WTC11 (cell line): ENCODE measurements around the gene AIMP2. TPM values are rescaled to one million over a fixed set of nuclear protein-coding genes. Genes with fewer than 3 reads are reported as not detected.
A peak's percentile ranks its signal among the peaks of the same experiment; 100 is the strongest.

Source experiments
- ATAC-seq: fragments of 200-7000 bp; cut with Tn5 transposase; 2 replicates; pipeline ENCODE4 v1.10.0; 2021; ENCODE audit warnings: mild to moderate bottlenecking, moderate library complexity
- Bru-seq: library from RNA; stranded (reverse); fragments of 400-500 nt; gene quantifications from one replicate; lab custom pipeline; 2021; lab: Mats Ljungman, UMichigan
- CTCF ChIA-PET: fragments of 300-600 bp; sonication (Branson Sonifier 250); formaldehyde crosslinking; loops from one replicate; lab custom pipeline; 2021; ENCODE audit warnings: antibody characterized with exemption; lab: Charles Lee
- POLR2A ChIA-PET: fragments of 350-600 bp; sonication (Branson Sonifier 250); formaldehyde crosslinking; loops from one replicate; lab custom pipeline; 2021; ENCODE audit warnings: antibody characterized with exemption; lab: Charles Lee
- DNase-seq: peaks from one replicate; pipeline ENCODE4 v3.0.0; 2021; ENCODE audit warnings: low spot score
- H3K27ac Mint-ChIP-seq: 2 replicates; pipeline ENCODE4 v1.8.0; 2021; ENCODE audit warnings: mixed read lengths
- H3K27me3 Mint-ChIP-seq: 2 replicates; pipeline ENCODE4 v1.8.0; 2021; ENCODE audit warnings: low read depth, mild to moderate bottlenecking, moderate library complexity, mixed read lengths
- H3K36me3 Mint-ChIP-seq: 2 replicates; pipeline ENCODE4 v1.8.0; 2021; ENCODE audit warnings: mixed read lengths
- H3K4me1 Mint-ChIP-seq: 2 replicates; pipeline ENCODE4 v1.8.0; 2022; ENCODE audit warnings: mixed read lengths
- H3K4me3 Mint-ChIP-seq: 2 replicates; pipeline ENCODE4 v1.8.0; 2021; ENCODE audit warnings: mild to moderate bottlenecking, moderate library complexity, mixed read lengths
- H3K9me3 Mint-ChIP-seq: 2 replicates; pipeline ENCODE4 v1.8.0; 2021; ENCODE audit warnings: mixed read lengths
- ATF2 ChIP-seq: sonication (generic); formaldehyde crosslinking; IDR thresholded peaks from 2 replicates; pipeline ENCODE4 v1.8.1; 2022; ENCODE audit warnings: low read depth, missing genetic modification reagents, borderline replicate concordance
- ATF3 ChIP-seq: sonication (generic); formaldehyde crosslinking; conservative IDR thresholded peaks from 2 replicates; pipeline ENCODE4 v1.8.1; 2022; ENCODE audit warnings: mild to moderate bottlenecking, missing genetic modification reagents
- CREM ChIP-seq: sonication (generic); formaldehyde crosslinking; IDR thresholded peaks from 2 replicates; pipeline ENCODE4 v1.8.1; 2022; ENCODE audit warnings: mild to moderate bottlenecking, missing genetic modification reagents, moderate library complexity
- FOXK1 ChIP-seq: sonication (generic); formaldehyde crosslinking; IDR thresholded peaks from 2 replicates; pipeline ENCODE4 v1.8.0; 2022; ENCODE audit warnings: mild to moderate bottlenecking, moderate library complexity, missing genetic modification reagents
- FOXP1 ChIP-seq: sonication (generic); formaldehyde crosslinking; IDR thresholded peaks from 2 replicates; pipeline ENCODE4 v1.8.0; 2022; ENCODE audit warnings: missing genetic modification reagents, mild to moderate bottlenecking, moderate library complexity, borderline replicate concordance
- GABPB1 ChIP-seq: sonication (generic); formaldehyde crosslinking; IDR thresholded peaks from 2 replicates; pipeline ENCODE4 v1.8.1; 2023; ENCODE audit warnings: mild to moderate bottlenecking, missing genetic modification reagents
- HMGA2 ChIP-seq: fragments of 250-450 bp; sonication (Bioruptor Pico); IDR thresholded peaks from 2 replicates; pipeline ENCODE4 v1.4.0; 2021; ENCODE audit warnings: mild to moderate bottlenecking, moderate library complexity
- IRF2 ChIP-seq: sonication (generic); formaldehyde crosslinking; IDR thresholded peaks from 2 replicates; pipeline ENCODE4 v1.8.0; 2022; ENCODE audit warnings: low read depth, missing genetic modification reagents, borderline replicate concordance
- JUN ChIP-seq: sonication (generic); formaldehyde crosslinking; IDR thresholded peaks from 2 replicates; pipeline ENCODE4 v1.8.0; 2023; ENCODE audit warnings: mild to moderate bottlenecking, missing genetic modification reagents
- MYBL2 ChIP-seq: sonication (generic); formaldehyde crosslinking; IDR thresholded peaks from 2 replicates; pipeline ENCODE4 v1.8.1; 2023; ENCODE audit warnings: mild to moderate bottlenecking, moderate library complexity, missing genetic modification reagents
- NFYB ChIP-seq: sonication (generic); formaldehyde crosslinking; conservative IDR thresholded peaks from 2 replicates; pipeline ENCODE4 v1.8.0; 2022; ENCODE audit warnings: low read depth, missing genetic modification reagents
- NR3C1 ChIP-seq: sonication (generic); formaldehyde crosslinking; conservative IDR thresholded peaks from 2 replicates; pipeline ENCODE4 v1.8.1; 2023; ENCODE audit warnings: low read depth, mild to moderate bottlenecking, missing genetic modification reagents
- PRRX2 ChIP-seq: fragments of 250-450 bp; sonication (Bioruptor Pico); IDR thresholded peaks from 2 replicates; pipeline ENCODE4 v1.8.0; 2021; ENCODE audit warnings: mild to moderate bottlenecking
- SP1 ChIP-seq: sonication (generic); formaldehyde crosslinking; conservative IDR thresholded peaks from 2 replicates; pipeline ENCODE4 v1.8.1; 2022; ENCODE audit warnings: missing genetic modification reagents
- TCF7 ChIP-seq: sonication (generic); formaldehyde crosslinking; IDR thresholded peaks from 2 replicates; pipeline ENCODE4 v1.8.0; 2022; ENCODE audit warnings: mild to moderate bottlenecking, low read depth, missing genetic modification reagents, moderate library complexity
- TEAD4 ChIP-seq: sonication (generic); formaldehyde crosslinking; IDR thresholded peaks from 2 replicates; pipeline ENCODE4 v1.8.0; 2022; ENCODE audit warnings: mild to moderate bottlenecking, missing genetic modification reagents
- ZNF317 ChIP-seq: sonication (generic); formaldehyde crosslinking; IDR thresholded peaks from 2 replicates; pipeline ENCODE4 v1.8.1; 2023; ENCODE audit warnings: low read depth, mild to moderate bottlenecking, moderate library complexity, missing genetic modification reagents, borderline replicate concordance
- ZNF671 ChIP-seq: fragments of 250-450 bp; sonication (Bioruptor Pico); IDR thresholded peaks from 2 replicates; pipeline ENCODE4 v1.8.0; 2021; ENCODE audit warnings: mild to moderate bottlenecking
- long read RNA-seq, 3 experiments: library from RNA in 1 of 3; library from capped mRNA in 1 of 3; library from polyadenylated mRNA in 1 of 3; unstranded in 2 of 3; stranded (forward) in 1 of 3; transcript quantifications; one replicate each; pipeline ENCODE4 v2.0.0, GENCODE V29; 2021
- total RNA-seq: library from RNA; stranded (reverse); gene quantifications from 3 replicates; pipeline ENCODE4 v1.2.3, GENCODE V29; 2021
- TF ChIP-seq, protein P1 (sequence below): sonication (generic); formaldehyde crosslinking; IDR thresholded peaks from 2 replicates; pipeline ENCODE4 v1.8.0; 2022; ENCODE audit warnings: mild to moderate bottlenecking, missing genetic modification reagents
- TF ChIP-seq, protein P2 (sequence below): sonication (generic); formaldehyde crosslinking; conservative IDR thresholded peaks from 2 replicates; pipeline ENCODE4 v1.8.1; 2023; ENCODE audit warnings: mild to moderate bottlenecking, low read depth, missing genetic modification reagents, moderate library complexity
- TF ChIP-seq, protein P3 (sequence below): sonication (generic); formaldehyde crosslinking; IDR thresholded peaks from 2 replicates; pipeline ENCODE4 v1.8.1; 2023; ENCODE audit warnings: mild to moderate bottlenecking, missing genetic modification reagents, moderate library complexity
- TF ChIP-seq, protein P4 (sequence below): sonication (generic); formaldehyde crosslinking; IDR thresholded peaks from 2 replicates; pipeline ENCODE4 v1.8.0; 2023; ENCODE audit warnings: missing genetic modification reagents, mild to moderate bottlenecking, borderline replicate concordance

Gene AIMP2
- total RNA-seq (63.2 to 69.4 TPM (median 67.8 TPM) in 3 replicates), Bru-seq, nascent RNA (percentile 90 among the genes with signal in this experiment)
- long read RNA-seq, experiment 1, transcript AIMP2-202 (3 exons, 860 nt): minor isoform, 14 of 213 reads
- long read RNA-seq, experiment 1, transcript AIMP2-201 (4 exons, 1,225 nt): major isoform, 168 of 213 reads
- long read RNA-seq, experiment 1, partial matches to known transcripts: 1 of 213 reads
- long read RNA-seq, experiment 1, other reads (novel, unspliced or antisense): 29 of 213 reads
- long read RNA-seq, experiment 2, transcript AIMP2-202 (3 exons, 860 nt): minor isoform, 6 of 100 reads
- long read RNA-seq, experiment 2, transcript AIMP2-201 (4 exons, 1,225 nt): major isoform, 71 of 100 reads
- long read RNA-seq, experiment 2, partial matches to known transcripts: 5 of 100 reads
- long read RNA-seq, experiment 2, other reads (novel, unspliced or antisense): 18 of 100 reads
- long read RNA-seq, experiment 3, transcript AIMP2-202 (3 exons, 860 nt): minor isoform, 13 of 242 reads
- long read RNA-seq, experiment 3, transcript AIMP2-201 (4 exons, 1,225 nt): major isoform, 181 of 242 reads
- long read RNA-seq, experiment 3, partial matches to known transcripts: 16 of 242 reads
- long read RNA-seq, experiment 3, other reads (novel, unspliced or antisense): 30 of 242 reads

GRCh38 chr7:6008668-6009611 lies at the start of gene AIMP2, which contains the start of gene PMS2:
Gene AIMP2, plus strand, starts transcription at chr7:6009272. Its CDS starts 92 bp downstream, at chr7:6009364.
Gene PMS2, minus strand, starts transcription at chr7:6009049. Its CDS starts 30 bp downstream, at chr7:6009019.
- ChIA-PET CTCF (interaction anchor here (1.1 to 1.6 kb wide), 3 partner anchors 11 to 152 kb away, joined by 3 to 11 read pairs (median 5); no protein-coding TSS in a partner anchor), POLR2A (interaction anchor here (0.6 to 1.3 kb wide), 5 partner anchors 10 to 367 kb away, joined by 3 to 5 read pairs (median 4); no protein-coding TSS in a partner anchor)
- no peaks in the 10 kb centered on the region for H3K9me3 Mint-ChIP-seq
- peak; percentile 99 for DNase-seq
- peaks cover 18% of the 10 kb centered on the region for H3K4me1 Mint-ChIP-seq
- peak; percentile 95 for ATAC-seq
- no peaks in the 10 kb centered on the region for H3K27me3 Mint-ChIP-seq
- H3K27ac Mint-ChIP-seq: peak within 1 kb of the TSS; percentile 92
- peak within 1 kb of the TSS; percentile 81 for H3K4me3 Mint-ChIP-seq
- H3K36me3 Mint-ChIP-seq: peaks cover 22% of the 10 kb centered on the region
- TF ChIP-seq ZNF671 (CRISPR knock-in tag) (no peak), IRF2 (no peak), PRRX2 (CRISPR knock-in tag) (no peak), GABPB1 (peak; percentile 85), FOXK1 (CRISPR knock-in tag) (peak; percentile 85), TCF7 (peak; percentile 89; the same call in 1 of the 2 replicates), TEAD4 (CRISPR knock-in tag) (0 out of 2 replicates have a peak, but pooled peaks have one; percentile 44), CREM (CRISPR knock-in tag) (peak; percentile 89), FOXP1 (peak; percentile 91), ATF3 (CRISPR knock-in tag) (no peak; the same call in 1 of the 2 replicates), NR3C1 (no peak), NFYB (peak; percentile 93), JUN (CRISPR knock-in tag) (peak; percentile 82; the same call in 1 of the 2 replicates), MYBL2 (CRISPR knock-in tag) (peak; percentile 95), HMGA2 (CRISPR knock-in tag) (no peak), ATF2 (CRISPR knock-in tag) (0 out of 2 replicates have a peak, but pooled peaks have one; percentile 51), SP1 (CRISPR knock-in tag) (peak; percentile 91), ZNF317 (CRISPR knock-in tag) (0 out of 2 replicates have a peak, but pooled peaks have one; percentile 32)
- TF ChIP-seq, protein P1, sequence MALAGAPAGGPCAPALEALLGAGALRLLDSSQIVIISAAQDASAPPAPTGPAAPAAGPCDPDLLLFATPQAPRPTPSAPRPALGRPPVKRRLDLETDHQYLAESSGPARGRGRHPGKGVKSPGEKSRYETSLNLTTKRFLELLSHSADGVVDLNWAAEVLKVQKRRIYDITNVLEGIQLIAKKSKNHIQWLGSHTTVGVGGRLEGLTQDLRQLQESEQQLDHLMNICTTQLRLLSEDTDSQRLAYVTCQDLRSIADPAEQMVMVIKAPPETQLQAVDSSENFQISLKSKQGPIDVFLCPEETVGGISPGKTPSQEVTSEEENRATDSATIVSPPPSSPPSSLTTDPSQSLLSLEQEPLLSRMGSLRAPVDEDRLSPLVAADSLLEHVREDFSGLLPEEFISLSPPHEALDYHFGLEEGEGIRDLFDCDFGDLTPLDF: 0 out of 2 replicates have a peak, but pooled peaks have one; percentile 69
- TF ChIP-seq, protein P2, sequence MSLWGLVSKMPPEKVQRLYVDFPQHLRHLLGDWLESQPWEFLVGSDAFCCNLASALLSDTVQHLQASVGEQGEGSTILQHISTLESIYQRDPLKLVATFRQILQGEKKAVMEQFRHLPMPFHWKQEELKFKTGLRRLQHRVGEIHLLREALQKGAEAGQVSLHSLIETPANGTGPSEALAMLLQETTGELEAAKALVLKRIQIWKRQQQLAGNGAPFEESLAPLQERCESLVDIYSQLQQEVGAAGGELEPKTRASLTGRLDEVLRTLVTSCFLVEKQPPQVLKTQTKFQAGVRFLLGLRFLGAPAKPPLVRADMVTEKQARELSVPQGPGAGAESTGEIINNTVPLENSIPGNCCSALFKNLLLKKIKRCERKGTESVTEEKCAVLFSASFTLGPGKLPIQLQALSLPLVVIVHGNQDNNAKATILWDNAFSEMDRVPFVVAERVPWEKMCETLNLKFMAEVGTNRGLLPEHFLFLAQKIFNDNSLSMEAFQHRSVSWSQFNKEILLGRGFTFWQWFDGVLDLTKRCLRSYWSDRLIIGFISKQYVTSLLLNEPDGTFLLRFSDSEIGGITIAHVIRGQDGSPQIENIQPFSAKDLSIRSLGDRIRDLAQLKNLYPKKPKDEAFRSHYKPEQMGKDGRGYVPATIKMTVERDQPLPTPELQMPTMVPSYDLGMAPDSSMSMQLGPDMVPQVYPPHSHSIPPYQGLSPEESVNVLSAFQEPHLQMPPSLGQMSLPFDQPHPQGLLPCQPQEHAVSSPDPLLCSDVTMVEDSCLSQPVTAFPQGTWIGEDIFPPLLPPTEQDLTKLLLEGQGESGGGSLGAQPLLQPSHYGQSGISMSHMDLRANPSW (CRISPR knock-in tag): no peak
- TF ChIP-seq, protein P3, sequence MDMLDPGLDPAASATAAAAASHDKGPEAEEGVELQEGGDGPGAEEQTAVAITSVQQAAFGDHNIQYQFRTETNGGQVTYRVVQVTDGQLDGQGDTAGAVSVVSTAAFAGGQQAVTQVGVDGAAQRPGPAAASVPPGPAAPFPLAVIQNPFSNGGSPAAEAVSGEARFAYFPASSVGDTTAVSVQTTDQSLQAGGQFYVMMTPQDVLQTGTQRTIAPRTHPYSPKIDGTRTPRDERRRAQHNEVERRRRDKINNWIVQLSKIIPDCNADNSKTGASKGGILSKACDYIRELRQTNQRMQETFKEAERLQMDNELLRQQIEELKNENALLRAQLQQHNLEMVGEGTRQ (CRISPR knock-in tag): peak; percentile 84
- TF ChIP-seq, protein P4, sequence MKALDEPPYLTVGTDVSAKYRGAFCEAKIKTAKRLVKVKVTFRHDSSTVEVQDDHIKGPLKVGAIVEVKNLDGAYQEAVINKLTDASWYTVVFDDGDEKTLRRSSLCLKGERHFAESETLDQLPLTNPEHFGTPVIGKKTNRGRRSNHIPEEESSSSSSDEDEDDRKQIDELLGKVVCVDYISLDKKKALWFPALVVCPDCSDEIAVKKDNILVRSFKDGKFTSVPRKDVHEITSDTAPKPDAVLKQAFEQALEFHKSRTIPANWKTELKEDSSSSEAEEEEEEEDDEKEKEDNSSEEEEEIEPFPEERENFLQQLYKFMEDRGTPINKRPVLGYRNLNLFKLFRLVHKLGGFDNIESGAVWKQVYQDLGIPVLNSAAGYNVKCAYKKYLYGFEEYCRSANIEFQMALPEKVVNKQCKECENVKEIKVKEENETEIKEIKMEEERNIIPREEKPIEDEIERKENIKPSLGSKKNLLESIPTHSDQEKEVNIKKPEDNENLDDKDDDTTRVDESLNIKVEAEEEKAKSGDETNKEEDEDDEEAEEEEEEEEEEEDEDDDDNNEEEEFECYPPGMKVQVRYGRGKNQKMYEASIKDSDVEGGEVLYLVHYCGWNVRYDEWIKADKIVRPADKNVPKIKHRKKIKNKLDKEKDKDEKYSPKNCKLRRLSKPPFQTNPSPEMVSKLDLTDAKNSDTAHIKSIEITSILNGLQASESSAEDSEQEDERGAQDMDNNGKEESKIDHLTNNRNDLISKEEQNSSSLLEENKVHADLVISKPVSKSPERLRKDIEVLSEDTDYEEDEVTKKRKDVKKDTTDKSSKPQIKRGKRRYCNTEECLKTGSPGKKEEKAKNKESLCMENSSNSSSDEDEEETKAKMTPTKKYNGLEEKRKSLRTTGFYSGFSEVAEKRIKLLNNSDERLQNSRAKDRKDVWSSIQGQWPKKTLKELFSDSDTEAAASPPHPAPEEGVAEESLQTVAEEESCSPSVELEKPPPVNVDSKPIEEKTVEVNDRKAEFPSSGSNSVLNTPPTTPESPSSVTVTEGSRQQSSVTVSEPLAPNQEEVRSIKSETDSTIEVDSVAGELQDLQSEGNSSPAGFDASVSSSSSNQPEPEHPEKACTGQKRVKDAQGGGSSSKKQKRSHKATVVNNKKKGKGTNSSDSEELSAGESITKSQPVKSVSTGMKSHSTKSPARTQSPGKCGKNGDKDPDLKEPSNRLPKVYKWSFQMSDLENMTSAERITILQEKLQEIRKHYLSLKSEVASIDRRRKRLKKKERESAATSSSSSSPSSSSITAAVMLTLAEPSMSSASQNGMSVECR (CRISPR knock-in tag): peak; percentile 62
